Spinal cord (tissue), 10 donors: ENCODE data around the gene NPIPB2. TPM values are rescaled to one million over a fixed set of nuclear protein-coding genes. Genes with fewer than 3 reads are reported as not detected.
"Not testable (repeated sequence)": the region's sequence is repeated elsewhere in the genome, so short reads cannot be mapped to it uniquely, and the experiment has no call there.

ENCODE experiments used
- DNase-seq, 6 donors: peaks; one replicate each; pipeline versions ENCODE4 v3.0.0 to v3.0.0-alpha.2; 2013 to 2015; ENCODE audit warnings: low spot score in 6 of 6, low read depth in 4 of 6
- H3K27ac ChIP-seq: one replicate; pipeline ENCODE4 v1.5.1; 2013; ENCODE audit warnings: low read depth, low read length, control low read depth
- H3K27me3 ChIP-seq: one replicate; pipeline ENCODE4 v1.6.1; 2013; ENCODE audit warnings: low read length; ENCODE audit not compliant: control insufficient read depth, insufficient read depth
- H3K36me3 ChIP-seq: one replicate; pipeline ENCODE4 v1.6.1; 2013; ENCODE audit warnings: low read length; ENCODE audit not compliant: control insufficient read depth, insufficient read depth
- H3K4me1 ChIP-seq: one replicate; pipeline ENCODE4 v1.6.1; 2013; ENCODE audit warnings: low read length; ENCODE audit not compliant: control insufficient read depth, insufficient read depth
- H3K4me3 ChIP-seq: one replicate; pipeline ENCODE4 v1.5.1; 2013; ENCODE audit warnings: low read depth, low read length, control low read depth
- H3K9me3 ChIP-seq: one replicate; pipeline ENCODE4 v1.6.1; 2013; ENCODE audit warnings: low read length; ENCODE audit not compliant: control insufficient read depth, insufficient read depth
- WGBS: methylation state at CpG from one replicate; pipeline ENCODE4 v1.1.5; 2013; ENCODE audit warnings: missing lambda C conversion rate; ENCODE audit not compliant: insufficient coverage; 5-methylcytosine and 5-hydroxymethylcytosine counted together
- polyA plus RNA-seq, 2 donors: library from polyadenylated mRNA; unstranded; fragments of 120-200 nt; gene quantifications; one replicate each; pipeline ENCODE4 v1.2.1, GENCODE V29; 2013; ENCODE audit not compliant: insufficient read length in 2 of 2
- total RNA-seq, 2 donors: library from RNA; depleted of rRNA in 1 of 2; stranded (reverse); fragments of 120-200 nt in 1 of 2; fragments of >200 nt in 1 of 2; gene quantifications; one replicate each; pipeline versions ENCODE4 v1.2.3 to v1.2.4, GENCODE V29; 2013 to 2014
- donor health status: healthy.

The NPIPB2 gene
- total and polyA plus RNA-seq, 4 donors, result 3.5 to 5.6 (median 4.8) TPM

DNA sequence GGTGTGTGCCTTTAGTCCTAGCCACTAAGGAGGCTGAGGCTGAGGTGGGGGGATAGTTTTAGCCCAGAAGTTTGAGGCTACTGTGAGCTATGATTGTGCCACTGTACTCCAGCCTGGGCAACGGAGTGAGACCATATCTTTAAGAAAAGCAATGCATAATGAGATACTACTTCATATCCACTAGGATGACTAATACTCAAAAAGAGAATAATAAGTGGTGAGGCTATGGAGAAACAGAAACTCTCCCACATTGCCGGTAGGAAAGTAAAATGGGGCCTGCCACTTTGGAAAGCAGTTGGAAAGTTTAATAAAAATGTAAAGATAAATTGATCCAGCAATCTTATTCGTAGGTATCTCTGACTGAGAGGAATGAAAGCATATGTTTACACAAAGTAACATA lies 4.6 kb upstream of the NPIPB2 start:
- no peak overlapping the region for H3K27ac ChIP-seq
- no CpG with 5 or more reads among the region's 3 CpGs for WGBS

DNA sequence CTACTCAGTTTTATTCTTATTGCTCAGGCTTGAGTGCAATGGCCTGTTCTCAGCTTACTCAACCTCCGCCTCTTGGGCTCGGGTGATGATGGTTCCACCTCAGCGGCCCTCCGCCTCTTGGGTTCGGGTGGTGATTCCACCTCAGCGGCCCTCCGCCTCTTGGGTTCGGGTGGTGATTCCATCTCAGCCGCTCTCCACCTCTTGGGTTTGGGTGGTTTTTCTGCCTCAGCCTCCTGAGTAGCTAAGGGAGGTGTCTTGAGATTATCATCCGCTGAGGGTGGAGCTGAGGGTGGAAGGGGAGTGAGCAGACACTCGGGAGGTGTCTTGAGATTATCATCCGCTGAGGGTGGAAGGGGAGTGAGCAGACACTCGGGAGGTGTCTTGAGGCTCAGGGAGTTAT lies 14.5 kb downstream of the NPIPB2 start:
- 100% methylated on average over 2 of the region's 13 CpGs for WGBS

More for the DNA sequence above, 4.6 kb upstream of the NPIPB2 start:
- no peak for DNase-seq
- Histone ChIP-seq H3K9me3 (no peaks in the 10 kb centered on the region), H3K4me1 (no peaks in the 10 kb centered on the region), H3K27me3 (no peaks in the 10 kb centered on the region), H3K4me3 (no peak overlapping the region), H3K36me3 (no peaks in the 10 kb centered on the region)

GRCh38 chr16:11924046-11924445 lies 17.8 kb downstream of the NPIPB2 start:
- not testable (repeated sequence) for H3K9me3 ChIP-seq, H3K27ac ChIP-seq, H3K4me3 ChIP-seq, DNase-seq, H3K36me3 ChIP-seq, H3K4me1 ChIP-seq, H3K27me3 ChIP-seq
- no CpG with 5 or more reads among the region's 10 CpGs for WGBS

More for the DNA sequence above, 14.5 kb downstream of the NPIPB2 start:
- not testable (repeated sequence) for DNase-seq, H3K36me3 ChIP-seq, H3K27me3 ChIP-seq, H3K4me3 ChIP-seq, H3K27ac ChIP-seq, H3K9me3 ChIP-seq, H3K4me1 ChIP-seq

DNA sequence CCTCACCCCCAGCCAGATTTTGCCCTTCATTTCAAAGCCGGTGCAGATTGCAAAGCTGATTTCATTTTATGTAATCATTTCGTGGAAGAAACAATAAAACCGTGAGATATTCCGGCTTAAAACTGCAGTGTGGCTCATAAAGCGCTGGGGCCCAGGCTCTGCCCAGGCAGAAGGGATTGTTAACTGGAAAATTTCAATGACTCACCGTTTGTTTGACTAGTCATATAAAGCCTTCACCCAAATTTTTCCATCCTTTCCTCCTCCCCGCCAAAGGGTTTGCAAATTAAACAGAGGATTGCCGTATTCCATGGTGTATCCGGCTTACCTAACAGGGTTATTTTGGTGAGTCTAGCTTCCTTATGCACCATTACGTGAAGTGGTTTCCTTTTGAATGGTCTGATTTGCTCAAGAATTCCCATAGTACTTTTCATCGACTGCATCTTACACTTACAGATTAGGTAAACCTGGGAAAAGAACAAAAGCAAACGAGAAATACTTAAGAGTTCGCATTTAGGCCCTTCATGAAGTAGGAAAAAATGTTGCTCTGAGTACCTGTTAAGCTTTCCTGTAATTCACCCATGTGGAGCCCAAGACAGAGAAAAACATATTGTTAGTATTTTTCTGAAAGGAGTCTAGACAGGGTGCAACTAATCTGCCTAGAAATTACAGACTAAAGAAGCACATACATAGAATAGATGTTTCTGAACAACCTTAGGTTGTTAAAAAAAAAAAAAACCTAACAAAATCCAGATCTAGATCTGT lies 25.1 kb downstream of the NPIPB2 start:
- Histone ChIP-seq H3K27ac (peak overlapping the region; percentile 29), H3K36me3 (no peaks in the 10 kb centered on the region), H3K4me3 (peak overlapping the region; percentile 79), H3K9me3 (no peaks in the 10 kb centered on the region), H3K27me3 (no peaks in the 10 kb centered on the region), H3K4me1 (peaks cover 7% of the 10 kb centered on the region)
- DNase-seq, result no peak
- WGBS, result 60% methylated on average over 7 of the region's 13 CpGs

GRCh38 chr16:11915644-11916523 lies 26.0 kb downstream of the NPIPB2 start, which contains the start of gene GSPT1:
Gene GSPT1, minus strand, starts transcription at chr16:11915956. Its CDS starts 236 bp downstream, at chr16:11915720.
- Histone ChIP-seq H3K4me3 (peak within 1 kb of the TSS; percentile 79), H3K27me3 (no peaks in the 10 kb centered on the region), H3K27ac (peak within 1 kb of the TSS; percentile 88), H3K9me3 (no peaks in the 10 kb centered on the region), H3K36me3 (no peaks in the 10 kb centered on the region), H3K4me1 (peaks cover 7% of the 10 kb centered on the region)
- DNase-seq, result peak; percentile 89 to 99 (median 98)
- WGBS, result under 1% methylated on average over 84 of the region's 84 CpGs

DNA sequence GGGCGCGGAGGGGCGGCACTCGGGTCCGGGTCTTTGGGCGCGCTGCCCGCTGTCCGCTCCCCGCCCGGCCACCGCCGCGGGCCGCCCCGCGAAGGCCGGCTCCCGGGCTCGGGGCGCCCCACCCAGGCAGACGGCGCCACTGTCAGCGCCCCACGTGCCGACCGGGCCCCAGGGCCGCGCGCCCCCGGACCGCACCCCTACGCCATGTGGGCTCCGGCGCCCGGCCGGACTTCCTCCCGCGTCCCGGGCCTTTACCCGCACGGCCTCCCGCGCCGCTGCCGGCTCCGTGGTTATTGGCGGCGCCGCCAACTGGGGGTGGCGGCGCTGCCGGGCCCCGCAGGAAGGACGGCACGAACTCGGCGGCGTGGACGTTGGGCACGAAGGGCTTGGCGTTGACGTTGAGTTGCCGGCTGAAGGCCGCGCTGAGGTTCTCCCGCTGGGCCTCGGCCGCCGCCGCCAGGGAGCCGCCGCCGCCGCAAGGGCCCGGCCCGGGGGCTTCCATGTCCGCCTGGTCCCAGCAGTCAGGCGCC lies 26.7 kb downstream of the NPIPB2 start:
- peaks cover 7% of the 10 kb centered on the region for H3K4me1 ChIP-seq
- H3K4me3 ChIP-seq, result peak overlapping the region; percentile 79
- DNase-seq, result no peak
- peak overlapping the region; percentile 29 for H3K27ac ChIP-seq
- WGBS, result under 1% methylated on average over 79 of the region's 79 CpGs
- H3K9me3 ChIP-seq, result no peaks in the 10 kb centered on the region
- H3K27me3 ChIP-seq, result no peaks in the 10 kb centered on the region
- no peaks in the 10 kb centered on the region for H3K36me3 ChIP-seq

DNA sequence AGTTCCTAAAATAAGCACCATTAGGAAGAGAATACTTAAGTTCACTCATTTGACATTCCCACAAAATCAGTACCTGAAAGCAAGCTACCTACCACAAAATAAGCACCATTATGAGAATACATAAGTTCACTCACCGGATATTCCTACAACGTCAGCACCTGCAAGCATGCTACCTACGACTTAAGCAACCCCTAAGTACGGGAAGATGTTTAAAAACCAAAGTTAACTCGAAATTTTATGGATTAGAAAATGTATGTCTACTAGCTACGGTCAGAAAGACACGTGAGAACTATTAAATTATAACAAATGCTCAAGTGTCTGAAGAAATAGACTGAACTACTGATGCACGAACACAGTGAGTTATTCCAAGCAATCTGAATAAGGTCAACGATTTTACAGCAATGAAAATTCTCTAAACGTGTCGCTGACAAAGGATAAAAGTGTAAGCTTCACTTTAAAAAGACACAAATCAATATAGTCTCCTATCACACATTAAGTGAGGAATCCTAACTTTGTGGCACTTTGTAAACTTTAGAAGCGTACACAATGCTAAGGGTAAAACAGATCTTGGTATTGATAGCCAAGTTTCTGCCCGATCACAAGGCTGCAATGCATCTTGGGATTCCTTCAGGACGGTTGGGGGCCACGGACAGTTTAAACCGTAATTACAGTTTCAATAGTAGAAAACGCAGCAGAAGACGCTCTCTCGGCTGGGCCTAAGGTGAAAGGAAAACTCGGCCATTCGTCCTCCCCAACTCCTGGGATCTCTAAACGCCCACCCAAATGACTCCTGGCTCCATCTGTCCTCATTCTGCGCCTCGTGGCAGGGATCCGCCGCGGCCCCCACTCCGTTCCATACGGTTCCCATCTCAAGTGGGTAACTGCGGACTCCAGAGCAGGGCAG lies 27.4 kb downstream of the NPIPB2 start:
- DNase-seq, result peak in 2 of 6 donors; percentile 38 to 62
- Histone ChIP-seq H3K4me1 (peaks cover 7% of the 10 kb centered on the region), H3K9me3 (no peaks in the 10 kb centered on the region), H3K27ac (peak overlapping the region; percentile 29), H3K36me3 (no peaks in the 10 kb centered on the region), H3K4me3 (peak overlapping the region; percentile 79), H3K27me3 (no peaks in the 10 kb centered on the region)
- WGBS, result 1% methylated on average over 20 of the region's 30 CpGs

GRCh38 chr16:11913425-11914079 lies 28.3 kb downstream of the NPIPB2 start:
- Histone ChIP-seq H3K4me1 (peaks cover 7% of the 10 kb centered on the region), H3K27ac (no peak overlapping the region), H3K4me3 (no peak overlapping the region), H3K9me3 (no peaks in the 10 kb centered on the region), H3K36me3 (no peaks in the 10 kb centered on the region), H3K27me3 (no peaks in the 10 kb centered on the region)
- DNase-seq, result no peak
- WGBS, result 31% methylated on average over 10 of the region's 12 CpGs
